ENCODE measurements around the gene TRIM25.
A peak's percentile ranks its signal among the peaks of the same experiment; 100 is the strongest.

Gene TRIM25

DNA sequence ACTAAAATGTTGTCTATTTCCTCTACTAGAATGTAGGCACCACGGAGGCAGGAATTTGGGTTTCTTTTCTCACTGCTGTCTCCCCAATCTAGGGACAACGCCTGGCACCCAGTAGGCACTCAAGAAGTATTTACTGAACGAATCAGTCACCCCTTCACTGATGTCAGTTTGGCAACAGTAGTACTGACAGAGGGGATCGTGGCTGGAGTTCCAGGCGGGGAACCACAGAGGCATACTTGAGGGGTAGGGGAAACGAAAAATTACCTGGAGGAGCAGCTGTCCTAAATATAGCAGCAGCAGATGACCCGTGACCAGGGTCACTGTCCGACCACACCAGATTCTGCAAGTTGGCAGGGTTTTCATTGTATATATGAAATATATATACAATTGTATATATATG lies 33.3 kb downstream of the TRIM25 start:
- H3K4me1 ChIP-seq (ENCODE audit: control insufficient read depth, insufficient read depth, low read length): no peaks in the 10 kb centered on the region
- DNase-seq (ENCODE audit: low read depth): no peak
- no peaks in the 10 kb centered on the region for H3K27me3 ChIP-seq (replicated peaks; ENCODE audit: control insufficient read depth, insufficient read depth, low read length)
- no peaks in the 10 kb centered on the region for H3K36me3 ChIP-seq (ENCODE audit: control insufficient read depth, insufficient read depth, low read length, severe bottlenecking)
- no peaks in the 10 kb centered on the region for H3K9me3 ChIP-seq (ENCODE audit: control insufficient read depth, low read length)
- no peak overlapping the region for H3K9ac ChIP-seq (ENCODE audit: low read length)
- H3K4me3 ChIP-seq (ENCODE audit: low read length): no peak overlapping the region

DNA sequence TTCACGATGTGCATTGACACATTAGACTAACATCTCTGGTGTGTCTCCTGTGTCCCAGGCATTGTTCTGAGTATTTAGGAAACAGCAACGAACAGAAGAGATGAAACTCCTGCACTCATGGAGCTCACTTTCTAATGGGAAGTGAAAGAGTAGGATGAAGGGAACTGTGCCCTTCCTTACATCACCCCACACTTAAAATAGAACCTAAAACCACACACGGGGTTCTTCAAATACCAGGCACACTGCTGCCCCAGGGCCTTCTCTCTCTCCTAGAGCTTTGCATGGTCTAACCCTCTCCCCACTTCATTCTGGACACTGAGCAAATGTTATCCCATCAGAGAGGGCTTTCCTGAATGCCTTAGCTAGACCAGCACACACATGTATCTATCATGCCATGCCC lies 33.7 kb downstream of the TRIM25 start:
- no peaks in the 10 kb centered on the region for H3K27me3 ChIP-seq (replicated peaks; ENCODE audit: control insufficient read depth, insufficient read depth, low read length)
- H3K4me1 ChIP-seq (ENCODE audit: control insufficient read depth, insufficient read depth, low read length): no peaks in the 10 kb centered on the region
- H3K36me3 ChIP-seq (ENCODE audit: control insufficient read depth, insufficient read depth, low read length, severe bottlenecking): no peaks in the 10 kb centered on the region
- DNase-seq (ENCODE audit: low read depth): no peak
- no peaks in the 10 kb centered on the region for H3K9me3 ChIP-seq (ENCODE audit: control insufficient read depth, low read length)
- no peak overlapping the region for H3K4me3 ChIP-seq (ENCODE audit: low read length)
- no peak overlapping the region for H3K9ac ChIP-seq (ENCODE audit: low read length)

DNA sequence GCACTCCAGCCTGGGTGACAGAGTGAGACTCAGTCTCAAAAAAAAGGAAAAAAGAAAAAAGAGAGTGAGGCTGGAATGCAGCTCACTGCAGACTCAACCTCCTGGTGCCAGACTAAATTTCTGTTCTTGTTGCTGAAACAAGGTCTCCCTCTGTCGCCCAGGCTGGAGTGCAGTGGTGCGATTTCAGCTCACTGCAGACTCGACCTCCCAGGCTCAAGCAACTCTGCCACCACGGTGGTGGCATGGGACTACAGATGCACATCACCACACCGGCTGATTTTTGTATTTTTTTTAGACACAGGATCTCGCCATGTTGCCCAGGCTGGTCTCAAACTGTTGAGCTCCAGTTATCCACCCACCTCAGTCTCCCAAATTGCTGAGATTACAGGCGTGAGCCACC lies 34.6 kb downstream of the TRIM25 start:
- Histone ChIP-seq H3K36me3 (ENCODE audit: control insufficient read depth, insufficient read depth, low read length, severe bottlenecking) (no peaks in the 10 kb centered on the region), H3K4me3 (ENCODE audit: low read length) (no peak overlapping the region), H3K27me3 (replicated peaks; ENCODE audit: control insufficient read depth, insufficient read depth, low read length) (no peaks in the 10 kb centered on the region), H3K9ac (ENCODE audit: low read length) (no peak overlapping the region), H3K9me3 (ENCODE audit: control insufficient read depth, low read length) (no peaks in the 10 kb centered on the region), H3K4me1 (ENCODE audit: control insufficient read depth, insufficient read depth, low read length) (no peaks in the 10 kb centered on the region)
- no peak for DNase-seq (ENCODE audit: low read depth)

DNA sequence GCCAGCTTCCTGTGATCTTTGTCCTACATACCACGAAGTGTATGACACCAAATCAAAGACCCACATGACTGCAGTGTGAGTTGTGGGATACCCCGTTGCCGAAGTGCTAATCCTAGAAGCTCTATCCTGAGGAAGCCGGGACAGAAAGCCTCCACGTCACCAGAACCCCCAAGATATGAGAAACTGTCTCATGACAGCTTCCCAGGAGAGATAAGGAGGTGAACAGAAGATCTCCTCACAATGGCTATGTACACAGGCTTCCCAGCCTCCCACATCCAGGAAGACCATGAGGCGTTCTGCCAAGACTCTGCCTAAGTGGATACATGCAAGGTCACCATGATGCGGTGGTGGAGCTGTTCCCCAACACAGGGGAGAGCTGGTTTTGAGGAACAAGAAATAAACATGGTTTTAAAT lies 37.1 kb downstream of the TRIM25 start:
- Histone ChIP-seq H3K9ac (ENCODE audit: low read length) (no peak overlapping the region), H3K4me3 (ENCODE audit: low read length) (no peak overlapping the region), H3K27me3 (replicated peaks; ENCODE audit: control insufficient read depth, insufficient read depth, low read length) (no peaks in the 10 kb centered on the region), H3K9me3 (ENCODE audit: control insufficient read depth, low read length) (no peaks in the 10 kb centered on the region), H3K36me3 (ENCODE audit: control insufficient read depth, insufficient read depth, low read length, severe bottlenecking) (no peaks in the 10 kb centered on the region), H3K4me1 (ENCODE audit: control insufficient read depth, insufficient read depth, low read length) (no peaks in the 10 kb centered on the region)
- DNase-seq (ENCODE audit: low read depth): no peak

DNA sequence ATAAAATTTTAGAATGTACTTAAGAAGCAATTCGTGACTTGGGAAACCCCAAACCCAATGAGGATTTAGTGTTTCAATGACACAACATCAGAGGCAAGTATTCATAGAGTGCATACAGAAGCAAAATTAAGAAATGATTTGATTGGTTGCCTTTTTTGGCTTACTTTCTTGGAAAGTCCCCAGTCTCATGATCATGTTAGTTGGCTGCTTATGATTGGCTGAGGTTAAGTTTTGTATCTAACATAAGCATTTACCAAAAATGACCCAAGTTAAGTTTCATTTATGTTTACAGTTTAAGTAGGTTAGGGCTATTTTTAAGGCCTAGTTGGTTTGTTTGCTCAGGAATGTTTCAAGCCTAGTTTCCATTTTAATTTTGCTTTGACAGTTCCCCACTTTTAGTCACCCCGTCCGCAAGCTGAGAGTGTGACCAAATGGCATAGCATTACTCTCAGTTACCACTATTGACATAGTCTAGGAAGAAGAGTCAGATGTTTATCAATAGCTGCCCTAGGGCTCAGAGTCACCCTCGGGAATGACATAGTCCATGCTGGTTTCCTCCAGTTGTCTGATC lies 43.7 kb downstream of the TRIM25 start:
- no peak overlapping the region for H3K9ac ChIP-seq (ENCODE audit: low read length)
- H3K9me3 ChIP-seq (ENCODE audit: control insufficient read depth, low read length): no peaks in the 10 kb centered on the region
- DNase-seq (ENCODE audit: low read depth): no peak
- no peaks in the 10 kb centered on the region for H3K36me3 ChIP-seq (ENCODE audit: control insufficient read depth, insufficient read depth, low read length, severe bottlenecking)
- H3K4me1 ChIP-seq (ENCODE audit: control insufficient read depth, insufficient read depth, low read length): peaks cover 3% of the 10 kb centered on the region
- H3K4me3 ChIP-seq (ENCODE audit: low read length): no peak overlapping the region
- H3K27me3 ChIP-seq (replicated peaks; ENCODE audit: control insufficient read depth, insufficient read depth, low read length): no peaks in the 10 kb centered on the region

DNA sequence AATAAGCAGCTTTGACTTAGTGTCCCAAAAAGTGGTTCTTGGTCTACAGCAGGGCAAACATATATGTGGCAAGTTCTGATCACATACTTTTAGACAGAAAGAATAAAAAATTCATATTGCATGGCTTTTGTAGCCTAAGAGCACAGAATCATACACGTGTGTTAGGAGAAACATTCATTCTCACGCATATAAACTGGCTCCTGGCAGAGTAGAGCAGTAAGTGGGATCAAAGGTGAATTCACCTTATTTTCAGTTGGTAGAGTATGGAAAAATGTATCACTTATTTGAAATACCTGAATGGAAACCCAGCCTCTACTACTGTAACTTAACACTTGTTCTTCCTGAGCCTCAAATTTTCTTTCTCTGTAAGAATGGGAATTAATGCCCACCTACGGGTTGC lies 45.1 kb downstream of the TRIM25 start:
- Histone ChIP-seq H3K4me3 (ENCODE audit: low read length) (no peak overlapping the region), H3K4me1 (ENCODE audit: control insufficient read depth, insufficient read depth, low read length) (peaks cover 3% of the 10 kb centered on the region), H3K9ac (ENCODE audit: low read length) (no peak overlapping the region), H3K27me3 (replicated peaks; ENCODE audit: control insufficient read depth, insufficient read depth, low read length) (no peaks in the 10 kb centered on the region), H3K36me3 (ENCODE audit: control insufficient read depth, insufficient read depth, low read length, severe bottlenecking) (no peaks in the 10 kb centered on the region), H3K9me3 (ENCODE audit: control insufficient read depth, low read length) (no peaks in the 10 kb centered on the region)
- no peak for DNase-seq (ENCODE audit: low read depth)

DNA sequence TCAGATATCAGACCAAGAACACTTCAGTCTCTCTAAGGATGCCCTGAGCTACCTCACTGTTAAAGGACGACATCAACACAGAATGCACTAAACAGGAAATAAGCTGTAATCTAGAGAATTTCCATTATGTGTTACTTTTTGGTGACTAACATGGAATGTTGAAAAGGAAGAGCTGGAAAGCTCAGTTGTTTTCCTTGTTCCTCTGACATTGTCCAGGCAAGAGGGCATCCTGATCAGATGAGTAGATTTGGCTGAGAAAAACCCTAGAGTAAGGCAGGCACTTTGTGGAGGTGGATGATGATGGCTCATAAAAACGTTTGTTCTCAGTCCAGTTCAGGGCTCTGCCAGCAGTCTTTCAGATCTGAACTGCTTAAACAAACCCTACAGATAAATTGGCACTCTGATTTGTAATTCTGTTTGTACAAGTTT lies 45.9 kb downstream of the TRIM25 start:
- Histone ChIP-seq H3K36me3 (ENCODE audit: control insufficient read depth, insufficient read depth, low read length, severe bottlenecking) (peaks cover 3% of the 10 kb centered on the region), H3K9me3 (ENCODE audit: control insufficient read depth, low read length) (no peaks in the 10 kb centered on the region), H3K4me1 (ENCODE audit: control insufficient read depth, insufficient read depth, low read length) (peaks cover 3% of the 10 kb centered on the region), H3K4me3 (ENCODE audit: low read length) (no peak overlapping the region), H3K9ac (ENCODE audit: low read length) (no peak overlapping the region), H3K27me3 (replicated peaks; ENCODE audit: control insufficient read depth, insufficient read depth, low read length) (no peaks in the 10 kb centered on the region)
- peak; percentile 16 for DNase-seq (ENCODE audit: low read depth)

DNA sequence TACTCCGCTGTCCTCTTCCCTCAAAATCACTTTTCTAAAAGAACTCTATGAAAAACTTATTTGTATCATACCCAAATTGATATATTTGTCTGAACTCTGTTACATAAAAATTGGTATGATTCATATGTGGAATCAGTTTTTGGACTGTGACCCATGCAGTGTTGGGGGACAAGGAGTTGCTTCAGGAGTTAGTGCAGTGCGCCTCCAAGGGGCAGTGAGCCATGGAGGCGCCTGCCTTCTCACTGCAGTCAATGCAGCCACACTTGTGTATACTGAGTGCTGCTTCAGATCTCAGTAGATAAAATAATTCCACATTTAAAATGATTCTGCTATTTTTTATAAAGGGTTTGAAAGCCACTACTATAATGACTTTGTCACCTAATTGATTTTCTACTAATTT lies 47.4 kb downstream of the TRIM25 start:
- DNase-seq (ENCODE audit: low read depth): no peak
- H3K4me3 ChIP-seq (ENCODE audit: low read length): no peak overlapping the region
- H3K27me3 ChIP-seq (replicated peaks; ENCODE audit: control insufficient read depth, insufficient read depth, low read length): no peaks in the 10 kb centered on the region
- no peak overlapping the region for H3K9ac ChIP-seq (ENCODE audit: low read length)
- H3K9me3 ChIP-seq (ENCODE audit: control insufficient read depth, low read length): no peaks in the 10 kb centered on the region
- H3K36me3 ChIP-seq (ENCODE audit: control insufficient read depth, insufficient read depth, low read length, severe bottlenecking): peaks cover 16% of the 10 kb centered on the region
- H3K4me1 ChIP-seq (ENCODE audit: control insufficient read depth, insufficient read depth, low read length): peaks cover 3% of the 10 kb centered on the region

DNA sequence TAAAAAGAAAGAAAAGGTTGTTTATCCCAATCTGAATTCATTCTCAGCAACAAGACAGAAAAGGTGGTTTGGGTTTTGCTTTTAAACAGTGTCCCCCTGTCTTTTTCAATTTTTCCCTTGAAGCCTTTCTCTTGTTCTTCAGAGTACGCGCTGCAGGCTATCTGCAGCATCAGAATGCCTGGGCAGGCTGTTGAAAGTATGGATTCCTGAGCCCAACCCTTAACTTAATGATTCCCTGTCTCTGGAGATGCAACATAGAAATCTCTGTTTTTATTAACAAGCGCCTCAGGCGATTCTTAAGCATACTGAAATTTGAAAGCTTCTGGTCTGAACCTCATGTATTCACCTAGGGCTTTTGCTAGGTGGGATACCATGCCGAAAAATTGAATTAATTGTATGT lies 47.8 kb downstream of the TRIM25 start:
- Histone ChIP-seq H3K27me3 (replicated peaks; ENCODE audit: control insufficient read depth, insufficient read depth, low read length) (no peaks in the 10 kb centered on the region), H3K9me3 (ENCODE audit: control insufficient read depth, low read length) (no peaks in the 10 kb centered on the region), H3K36me3 (ENCODE audit: control insufficient read depth, insufficient read depth, low read length, severe bottlenecking) (peaks cover 20% of the 10 kb centered on the region), H3K9ac (ENCODE audit: low read length) (no peak overlapping the region), H3K4me3 (ENCODE audit: low read length) (no peak overlapping the region), H3K4me1 (ENCODE audit: control insufficient read depth, insufficient read depth, low read length) (peaks cover 3% of the 10 kb centered on the region)
- no peak for DNase-seq (ENCODE audit: low read depth)

DNA sequence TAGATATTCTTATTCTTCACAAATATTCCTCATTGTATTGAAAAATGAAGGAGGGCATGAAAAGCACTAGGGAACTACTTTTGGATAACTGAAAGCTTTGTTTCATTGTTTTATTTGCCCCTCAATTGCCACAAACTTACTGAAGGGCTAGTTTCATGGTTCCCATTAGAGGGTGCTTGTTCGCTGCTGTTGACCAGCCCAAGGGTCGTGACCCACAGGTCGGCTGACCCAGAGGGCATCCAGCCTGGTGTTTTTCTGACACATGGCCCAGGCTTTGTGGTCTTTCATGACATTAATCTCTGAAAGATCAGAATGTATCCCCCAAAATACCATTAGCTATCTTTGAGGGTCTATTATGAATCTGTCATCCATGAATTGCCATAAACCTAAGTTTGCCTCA lies 49.9 kb downstream of the TRIM25 start:
- peaks cover 3% of the 10 kb centered on the region for H3K4me1 ChIP-seq (ENCODE audit: control insufficient read depth, insufficient read depth, low read length)
- no peak for DNase-seq (ENCODE audit: low read depth)
- H3K4me3 ChIP-seq (ENCODE audit: low read length): no peak overlapping the region
- no peak overlapping the region for H3K9ac ChIP-seq (ENCODE audit: low read length)
- peaks cover 20% of the 10 kb centered on the region for H3K36me3 ChIP-seq (ENCODE audit: control insufficient read depth, insufficient read depth, low read length, severe bottlenecking)
- H3K27me3 ChIP-seq (replicated peaks; ENCODE audit: control insufficient read depth, insufficient read depth, low read length): no peaks in the 10 kb centered on the region
- H3K9me3 ChIP-seq (ENCODE audit: control insufficient read depth, low read length): no peaks in the 10 kb centered on the region

DNA sequence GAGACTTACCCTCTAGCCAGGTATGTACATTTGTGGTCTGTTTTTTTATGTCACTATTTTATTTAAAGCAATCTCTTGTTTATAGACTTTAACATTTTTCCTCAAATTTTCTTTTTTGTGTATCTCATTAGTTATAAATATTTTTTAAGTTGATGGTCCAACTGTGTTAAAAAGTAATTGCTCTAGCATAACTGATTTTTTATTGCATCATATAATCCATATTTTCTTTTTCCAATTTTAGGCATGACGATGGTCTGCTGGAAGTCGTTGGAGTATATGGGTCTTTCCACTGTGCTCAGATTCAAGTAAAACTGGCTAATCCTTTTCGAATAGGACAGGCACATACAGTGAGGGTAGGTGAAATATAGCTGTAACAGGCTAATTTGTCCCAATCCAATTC lies 52.0 kb downstream of the TRIM25 start:
- no peaks in the 10 kb centered on the region for H3K9me3 ChIP-seq (ENCODE audit: control insufficient read depth, low read length)
- no peak for DNase-seq (ENCODE audit: low read depth)

DNA sequence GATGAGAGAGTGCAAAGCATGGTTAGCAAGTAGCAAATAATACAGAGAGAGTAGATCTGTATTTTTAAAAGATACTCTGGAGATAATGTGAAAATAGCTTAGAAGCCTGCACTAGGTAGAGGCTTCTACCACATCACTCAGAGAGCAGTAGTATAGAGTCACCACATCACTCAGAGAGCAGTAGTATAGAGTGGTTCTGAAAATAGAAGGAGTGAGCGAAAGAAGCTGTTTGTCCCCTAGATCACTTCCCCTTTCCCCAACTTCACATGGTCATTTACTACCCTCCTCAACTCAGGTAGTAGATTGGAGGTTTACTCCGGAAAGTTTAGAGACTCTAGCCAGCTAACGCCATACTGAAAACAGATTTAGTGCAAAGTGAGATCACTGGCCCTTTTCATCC lies 62.8 kb downstream of the TRIM25 start:
- Histone ChIP-seq H3K4me1 (ENCODE audit: control insufficient read depth, insufficient read depth, low read length) (no peaks in the 10 kb centered on the region), H3K4me3 (ENCODE audit: low read length) (no peak overlapping the region), H3K9ac (ENCODE audit: low read length) (no peak overlapping the region), H3K27me3 (replicated peaks; ENCODE audit: control insufficient read depth, insufficient read depth, low read length) (no peaks in the 10 kb centered on the region), H3K36me3 (ENCODE audit: control insufficient read depth, insufficient read depth, low read length, severe bottlenecking) (peaks cover 19% of the 10 kb centered on the region), H3K9me3 (ENCODE audit: control insufficient read depth, low read length) (no peaks in the 10 kb centered on the region)
- no peak for DNase-seq (ENCODE audit: low read depth)

More for the DNA sequence above, 52.0 kb downstream of the TRIM25 start:
- no peaks in the 10 kb centered on the region for H3K27me3 ChIP-seq (replicated peaks; ENCODE audit: control insufficient read depth, insufficient read depth, low read length)
- H3K4me3 ChIP-seq (ENCODE audit: low read length): no peak overlapping the region
- no peaks in the 10 kb centered on the region for H3K4me1 ChIP-seq (ENCODE audit: control insufficient read depth, insufficient read depth, low read length)
- H3K36me3 ChIP-seq (ENCODE audit: control insufficient read depth, insufficient read depth, low read length, severe bottlenecking): peaks cover 20% of the 10 kb centered on the region
- no peak overlapping the region for H3K9ac ChIP-seq (ENCODE audit: low read length)
